HEK293 (cell line): ENCODE results near the gene ESPL1.

Source experiments
- CTCF ChIP-seq: fragments of 450-650 bp; formaldehyde crosslinking; IDR thresholded peaks from 2 replicates; pipeline ENCODE4 v1.5.1; 2016; ENCODE audit warnings: missing biosample characterization, missing genetic modification characterization
- YY1 ChIP-seq: fragments of 450-650 bp; formaldehyde crosslinking; IDR thresholded peaks from 2 replicates; pipeline ENCODE4 v1.5.1; 2018; ENCODE audit warnings: missing biosample characterization, missing genetic modification characterization
- ZNF214 ChIP-seq: fragments of 450-650 bp; formaldehyde crosslinking; IDR thresholded peaks from 2 replicates; pipeline ENCODE4 v1.5.1; 2017; ENCODE audit warnings: missing biosample characterization, mild to moderate bottlenecking, missing genetic modification characterization, borderline replicate concordance
- ZNF510 ChIP-seq: fragments of 450-650 bp; formaldehyde crosslinking; IDR thresholded peaks from 2 replicates; pipeline ENCODE4 v1.5.1; 2018; ENCODE audit warnings: mild to moderate bottlenecking, missing genetic modification characterization, missing biosample characterization; ENCODE audit not compliant: insufficient replicate concordance
- ZNF558 ChIP-seq: fragments of 450-650 bp; formaldehyde crosslinking; IDR thresholded peaks from 2 replicates; pipeline ENCODE4 v1.5.1; 2016; ENCODE audit warnings: missing biosample characterization, missing genetic modification characterization

GRCh38 chr12:53251477-53252348, 16.4 kb upstream of the ESPL1 start:
- TF ChIP-seq ZNF558 (tag by site-specific recombination): no peak; the same call in 1 of the 2 replicates
- TF ChIP-seq ZNF510 (tag by site-specific recombination): no peak
- no peak for TF ChIP-seq ZNF214 (tag by site-specific recombination)
- peak; percentile 92 for TF ChIP-seq CTCF (tag by site-specific recombination)
- peak; percentile 71 for TF ChIP-seq YY1 (tag by site-specific recombination)
